Caco-2 (cell line): ENCODE data around the gene TLR1. TPM values are rescaled to one million over a fixed set of nuclear protein-coding genes. Genes with fewer than 3 reads are reported as not detected.
"Not testable (repeated sequence)": the region's sequence is repeated elsewhere in the genome, so short reads cannot be mapped to it uniquely, and the experiment has no call there.

Experiments used
- BruUV-seq: library from RNA; stranded (reverse); fragments of 400-500 nt; replicated peaks from 2 replicates; lab custom pipeline; 2021; lab: Mats Ljungman, UMichigan
- CTCF ChIA-PET: fragments of 300-600 bp; sonication (Branson Sonifier 250); formaldehyde crosslinking; loops from one replicate; lab custom pipeline; 2022; ENCODE audit warnings: antibody characterized with exemption; lab: Charles Lee
- POLR2A ChIA-PET: fragments of 300-600 bp; sonication (Branson Sonifier 250); formaldehyde crosslinking; loops from one replicate; lab custom pipeline; 2022; ENCODE audit warnings: antibody characterized with exemption; lab: Charles Lee
- DNase-seq, 2 experiments: peaks; one replicate each; pipeline versions ENCODE4 v3.0.0 to v3.0.0-alpha.2; 2020 to 2022
- H3K27me3 ChIP-seq: replicated peaks from 2 replicates; pipeline ENCODE4 v1.6.0; 2011; ENCODE audit warnings: low read length; ENCODE audit not compliant: control insufficient read depth, insufficient read depth
- H3K36me3 ChIP-seq: 2 replicates; pipeline ENCODE4 v1.5.1; 2011; ENCODE audit warnings: low read length; ENCODE audit not compliant: control insufficient read depth, insufficient read depth
- H3K4me1 ChIP-seq: fragments of 250-450 bp; sonication (Bioruptor Pico); 2 replicates; pipeline ENCODE4 v1.5.1; 2020; ENCODE audit warnings: mild to moderate bottlenecking
- H3K4me3 ChIP-seq: 2 replicates; pipeline ENCODE4 v1.5.1; 2011; ENCODE audit warnings: low read depth, mild to moderate bottlenecking, control low read depth, low read length
- H3K9me3 ChIP-seq: fragments of 250-450 bp; sonication (Bioruptor Pico); 2 replicates; pipeline ENCODE4 v1.5.1; 2020; ENCODE audit warnings: mild to moderate bottlenecking, moderate library complexity
- H3K27ac Mint-ChIP-seq: one replicate; pipeline ENCODE4 v1.8.0; 2022; ENCODE audit warnings: mixed read lengths; ENCODE audit not compliant: unreplicated experiment
- H3K27me3 Mint-ChIP-seq: one replicate; pipeline ENCODE4 v1.8.0; 2022; ENCODE audit warnings: mixed read lengths; ENCODE audit not compliant: insufficient read depth, unreplicated experiment
- H3K36me3 Mint-ChIP-seq: one replicate; pipeline ENCODE4 v1.8.0; 2022; ENCODE audit warnings: mild to moderate bottlenecking, mixed read lengths; ENCODE audit not compliant: insufficient read depth, unreplicated experiment
- H3K4me1 Mint-ChIP-seq: one replicate; pipeline ENCODE4 v1.8.0; 2022; ENCODE audit warnings: low read depth, mixed read lengths; ENCODE audit not compliant: unreplicated experiment
- H3K4me3 Mint-ChIP-seq: one replicate; pipeline ENCODE4 v1.8.0; 2022; ENCODE audit warnings: mild to moderate bottlenecking, moderate library complexity, mixed read lengths; ENCODE audit not compliant: unreplicated experiment
- H3K9me3 Mint-ChIP-seq: one replicate; pipeline ENCODE4 v1.8.0; 2022; ENCODE audit warnings: mixed read lengths; ENCODE audit not compliant: unreplicated experiment
- CTCF ChIP-seq, 2 experiments: fragments of 200-600 bp in 1 of 2; IDR thresholded peaks; 1 replicate in 1 of 2; 2 replicates in 1 of 2; pipeline versions ENCODE4 v1.5.1 to v1.8.0; 2011 to 2022; ENCODE audit warnings: antibody characterized with exemption in 1 of 2, control low read depth in 1 of 2, inconsistent platforms in 1 of 2, low read depth in 1 of 2, low read length in 1 of 2, mild to moderate bottlenecking in 1 of 2, moderate library complexity in 1 of 2; ENCODE audit not compliant: insufficient read depth in 1 of 2, severe bottlenecking in 1 of 2, unreplicated experiment in 1 of 2
- intact Hi-C: fragments of 100-400 bp; cut with micrococcal nuclease; formaldehyde crosslinking; loops from one replicate; pipeline ENCODE4 v1.10.0; 2022; ENCODE audit not compliant: unreplicated experiment
- total RNA-seq: library from RNA; stranded (reverse); gene quantifications from 2 replicates; pipeline ENCODE4 v1.2.3, GENCODE V29; 2022

Gene TLR1
- total RNA-seq, 1 experiment from 2014 or later, result not detected

GRCh38 chr4:38769857-38770256 lies 34.7 kb downstream of the TLR1 start:
- no peaks in the 10 kb centered on the region for H3K4me1 ChIP-seq
- POLR2A ChIA-PET, result no interaction called here
- intact Hi-C loops, result no loop called here
- TF ChIP-seq CTCF (IDR thresholded peaks at IDR 0.05; ENCODE audit: insufficient read depth in 1 of 2, low read depth in 1 of 2, low read length in 1 of 2, severe bottlenecking in 1 of 2, unreplicated experiment in 1 of 2), result no peak
- no peaks in the 10 kb centered on the region for H3K27me3 ChIP-seq
- Mint-ChIP-seq H3K27me3 (peaks cover 11% of the 10 kb centered on the region), H3K9me3 (no peaks in the 10 kb centered on the region), H3K36me3 (no peaks in the 10 kb centered on the region), H3K27ac (no peak overlapping the region), H3K4me1 (no peaks in the 10 kb centered on the region), H3K4me3 (no peak overlapping the region)
- no TSS peak for BruUV-seq
- H3K9me3 ChIP-seq, result 0 out of 2 replicates have a peak, but pooled peaks cover 4% of the 10 kb centered on the region
- CTCF ChIA-PET, result no interaction called here
- no peak overlapping the region for H3K4me3 ChIP-seq
- H3K36me3 ChIP-seq, result no peaks in the 10 kb centered on the region
- DNase-seq, result no peak

GRCh38 chr4:38769441-38769840 lies 35.1 kb downstream of the TLR1 start:
- CTCF ChIA-PET, result no interaction called here
- Mint-ChIP-seq H3K27me3 (peaks cover 11% of the 10 kb centered on the region), H3K9me3 (no peaks in the 10 kb centered on the region), H3K36me3 (no peaks in the 10 kb centered on the region), H3K27ac (no peak overlapping the region), H3K4me3 (no peak overlapping the region), H3K4me1 (no peaks in the 10 kb centered on the region)
- no peak for TF ChIP-seq CTCF (IDR thresholded peaks at IDR 0.05; ENCODE audit: insufficient read depth in 1 of 2, low read depth in 1 of 2, low read length in 1 of 2, severe bottlenecking in 1 of 2, unreplicated experiment in 1 of 2)
- H3K9me3 ChIP-seq, result 0 out of 2 replicates have a peak, but pooled peaks cover 4% of the 10 kb centered on the region
- POLR2A ChIA-PET, result no interaction called here
- H3K4me3 ChIP-seq, result no peak overlapping the region
- no peaks in the 10 kb centered on the region for H3K36me3 ChIP-seq
- H3K4me1 ChIP-seq, result no peaks in the 10 kb centered on the region
- intact Hi-C loops, result no loop called here
- H3K27me3 ChIP-seq, result no peaks in the 10 kb centered on the region
- DNase-seq, result no peak
- no TSS peak for BruUV-seq

GRCh38 chr4:38768968-38769394 lies 35.6 kb downstream of the TLR1 start:
- POLR2A ChIA-PET, result no interaction called here
- no peaks in the 10 kb centered on the region for H3K36me3 Mint-ChIP-seq
- H3K4me1 Mint-ChIP-seq, result no peaks in the 10 kb centered on the region
- peaks cover 11% of the 10 kb centered on the region for H3K27me3 Mint-ChIP-seq
- 0 out of 2 replicates have a peak, but pooled peaks cover 4% of the 10 kb centered on the region for H3K9me3 ChIP-seq
- H3K4me1 ChIP-seq, result no peaks in the 10 kb centered on the region
- TF ChIP-seq CTCF (IDR thresholded peaks at IDR 0.05; ENCODE audit: insufficient read depth in 1 of 2, low read depth in 1 of 2, low read length in 1 of 2, severe bottlenecking in 1 of 2, unreplicated experiment in 1 of 2), result no peak
- BruUV-seq, result no TSS peak
- no peak overlapping the region for H3K27ac Mint-ChIP-seq
- no peak for DNase-seq
- H3K9me3 Mint-ChIP-seq, result no peaks in the 10 kb centered on the region
- H3K4me3 Mint-ChIP-seq, result no peak overlapping the region
- CTCF ChIA-PET, result no interaction called here
- H3K4me3 ChIP-seq, result no peak overlapping the region
- no peaks in the 10 kb centered on the region for H3K27me3 ChIP-seq
- intact Hi-C loops, result no loop called here
- H3K36me3 ChIP-seq, result no peaks in the 10 kb centered on the region

- intact Hi-C loops, H3K27ac Mint-ChIP-seq, H3K27me3 Mint-ChIP-seq, H3K4me3 Mint-ChIP-seq, H3K36me3 ChIP-seq, BruUV-seq, H3K4me3 ChIP-seq, H3K4me1 ChIP-seq, H3K27me3 ChIP-seq, H3K4me1 Mint-ChIP-seq, H3K9me3 Mint-ChIP-seq, POLR2A ChIA-PET, H3K36me3 Mint-ChIP-seq, CTCF ChIA-PET, DNase-seq, H3K9me3 ChIP-seq: not testable (repeated sequence)
These were observed 37.7 kb downstream of the TLR1 start for GRCh38 chr4:38766940-38767339.
